ENCODE measurements around the gene FAM89A.
"Not testable (repeated sequence)": the region's sequence is repeated elsewhere in the genome, so short reads cannot be mapped to it uniquely, and the experiment has no call there.

FAM89A gene

GRCh38 chr1:230987448-230987847, 52.6 kb downstream of the FAM89A start:
- H3K4me1 ChIP-seq (ENCODE audit: low read length): no peaks in the 10 kb centered on the region
- no peak for DNase-seq
- H3K4me3 ChIP-seq (ENCODE audit: low read length): no peak overlapping the region
- H3K36me3 ChIP-seq (replicated peaks; ENCODE audit: insufficient read depth, low read length): peaks cover 8% of the 10 kb centered on the region; the same call in 1 of the 2 replicates
- H3K27ac ChIP-seq (ENCODE audit: low read length): no peak overlapping the region
- H3K79me2 ChIP-seq (ENCODE audit: low read length): peaks cover 24% of the 10 kb centered on the region
- no peak overlapping the region for H3K9ac ChIP-seq (ENCODE audit: low read length)
- H3K4me2 ChIP-seq (ENCODE audit: low read depth, low read length): no peak overlapping the region
- no peaks in the 10 kb centered on the region for H3F3A ChIP-seq (ENCODE audit: insufficient read depth, low read length)
- no peaks in the 10 kb centered on the region for H3K27me3 ChIP-seq (replicated peaks; ENCODE audit: insufficient read depth, low read length)
- no peaks in the 10 kb centered on the region for H3K9me2 ChIP-seq (replicated peaks; ENCODE audit: insufficient read depth, low read length)
- no peaks in the 10 kb centered on the region for H3K9me3 ChIP-seq (replicated peaks; ENCODE audit: insufficient read depth, low read length)
- peaks cover 4% of the 10 kb centered on the region; the same call in 1 of the 2 replicates for H4K20me1 ChIP-seq (ENCODE audit: insufficient read depth, low read length)
- no peak overlapping the region for H2AFZ ChIP-seq (ENCODE audit: low read length)
- TF ChIP-seq, protein P1, sequence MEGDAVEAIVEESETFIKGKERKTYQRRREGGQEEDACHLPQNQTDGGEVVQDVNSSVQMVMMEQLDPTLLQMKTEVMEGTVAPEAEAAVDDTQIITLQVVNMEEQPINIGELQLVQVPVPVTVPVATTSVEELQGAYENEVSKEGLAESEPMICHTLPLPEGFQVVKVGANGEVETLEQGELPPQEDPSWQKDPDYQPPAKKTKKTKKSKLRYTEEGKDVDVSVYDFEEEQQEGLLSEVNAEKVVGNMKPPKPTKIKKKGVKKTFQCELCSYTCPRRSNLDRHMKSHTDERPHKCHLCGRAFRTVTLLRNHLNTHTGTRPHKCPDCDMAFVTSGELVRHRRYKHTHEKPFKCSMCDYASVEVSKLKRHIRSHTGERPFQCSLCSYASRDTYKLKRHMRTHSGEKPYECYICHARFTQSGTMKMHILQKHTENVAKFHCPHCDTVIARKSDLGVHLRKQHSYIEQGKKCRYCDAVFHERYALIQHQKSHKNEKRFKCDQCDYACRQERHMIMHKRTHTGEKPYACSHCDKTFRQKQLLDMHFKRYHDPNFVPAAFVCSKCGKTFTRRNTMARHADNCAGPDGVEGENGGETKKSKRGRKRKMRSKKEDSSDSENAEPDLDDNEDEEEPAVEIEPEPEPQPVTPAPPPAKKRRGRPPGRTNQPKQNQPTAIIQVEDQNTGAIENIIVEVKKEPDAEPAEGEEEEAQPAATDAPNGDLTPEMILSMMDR (IDR thresholded peaks at IDR 0.05; ENCODE audit: low read length): no peak
- TF ChIP-seq EZH2phosphoT487 (IDR thresholded peaks at IDR 0.05; ENCODE audit: low read length): no peak
- TF ChIP-seq EZH2 (optimal IDR thresholded peaks at IDR 0.05; ENCODE audit: low read depth, low read length): no peak

DNA sequence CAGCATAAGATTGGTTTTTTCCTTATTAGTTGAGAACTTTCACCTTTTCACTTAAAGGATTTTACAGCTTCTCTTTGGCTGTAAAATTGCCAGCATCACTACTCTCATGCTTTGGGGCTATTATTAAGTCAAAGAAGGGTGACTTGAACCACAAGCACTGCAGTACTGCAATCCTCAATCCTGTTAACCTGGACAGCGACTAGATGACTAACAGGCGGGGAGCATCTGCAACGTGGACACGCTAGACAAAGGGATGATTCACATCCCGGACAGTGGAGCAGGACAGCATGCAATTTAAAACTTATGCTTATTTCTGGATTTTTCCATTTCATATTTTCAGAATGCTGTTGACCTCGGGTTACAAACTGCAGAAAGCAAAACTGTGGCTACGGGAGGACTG, 53.1 kb downstream of the FAM89A start:
- Histone ChIP-seq H3K27ac (ENCODE audit: low read length) (no peak overlapping the region), H3K36me3 (replicated peaks; ENCODE audit: insufficient read depth, low read length) (peaks cover 8% of the 10 kb centered on the region; the same call in 1 of the 2 replicates), H3K9ac (ENCODE audit: low read length) (no peak overlapping the region), H4K20me1 (ENCODE audit: insufficient read depth, low read length) (peaks cover 4% of the 10 kb centered on the region; the same call in 1 of the 2 replicates), H3K9me2 (replicated peaks; ENCODE audit: insufficient read depth, low read length) (no peaks in the 10 kb centered on the region), H3K79me2 (ENCODE audit: low read length) (peaks cover 28% of the 10 kb centered on the region), H3F3A (ENCODE audit: insufficient read depth, low read length) (no peaks in the 10 kb centered on the region), H3K4me1 (ENCODE audit: low read length) (no peaks in the 10 kb centered on the region), H2AFZ (ENCODE audit: low read length) (no peak overlapping the region), H3K27me3 (replicated peaks; ENCODE audit: insufficient read depth, low read length) (no peaks in the 10 kb centered on the region), H3K9me3 (replicated peaks; ENCODE audit: insufficient read depth, low read length) (no peaks in the 10 kb centered on the region), H3K4me3 (ENCODE audit: low read length) (no peak overlapping the region), H3K4me2 (ENCODE audit: low read depth, low read length) (no peak overlapping the region)
- TF ChIP-seq, protein P1 (IDR thresholded peaks at IDR 0.05; ENCODE audit: low read length): no peak
- TF ChIP-seq EZH2phosphoT487 (IDR thresholded peaks at IDR 0.05; ENCODE audit: low read length) (no peak), EZH2 (optimal IDR thresholded peaks at IDR 0.05; ENCODE audit: low read depth, low read length) (no peak)
- no peak for DNase-seq

DNA sequence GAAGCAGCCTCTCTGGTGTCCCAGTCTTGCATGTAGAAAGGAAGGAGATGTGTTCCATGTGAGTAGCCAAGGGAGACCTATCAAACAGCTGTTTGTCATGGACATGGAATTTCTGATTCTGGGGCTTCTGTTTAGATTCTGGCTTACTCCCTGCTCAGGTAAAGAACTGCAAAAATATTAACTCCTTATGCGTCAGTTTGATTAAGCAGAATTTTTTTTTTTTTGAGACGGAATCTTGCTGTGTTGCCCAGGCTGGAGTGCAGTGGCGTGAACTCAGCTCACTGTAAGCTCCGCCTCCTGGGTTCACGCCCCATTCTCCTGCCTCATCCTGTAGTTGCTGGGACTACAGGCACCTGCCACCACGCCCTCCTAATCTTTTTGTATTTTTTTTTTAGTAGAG, 54.3 kb downstream of the FAM89A start:
- H3K36me3 ChIP-seq (replicated peaks; ENCODE audit: insufficient read depth, low read length): peaks cover 5% of the 10 kb centered on the region; the same call in 1 of the 2 replicates
- no peaks in the 10 kb centered on the region for H3F3A ChIP-seq (ENCODE audit: insufficient read depth, low read length)
- H3K9ac ChIP-seq (ENCODE audit: low read length): no peak overlapping the region
- no peak overlapping the region for H3K4me2 ChIP-seq (ENCODE audit: low read depth, low read length)
- peaks cover 39% of the 10 kb centered on the region for H3K79me2 ChIP-seq (ENCODE audit: low read length)
- H3K4me1 ChIP-seq (ENCODE audit: low read length): no peaks in the 10 kb centered on the region
- no peak overlapping the region for H3K4me3 ChIP-seq (ENCODE audit: low read length)
- no peak overlapping the region for H2AFZ ChIP-seq (ENCODE audit: low read length)
- no peak for TF ChIP-seq EZH2phosphoT487 (IDR thresholded peaks at IDR 0.05; ENCODE audit: low read length)
- H3K9me2 ChIP-seq (replicated peaks; ENCODE audit: insufficient read depth, low read length): no peaks in the 10 kb centered on the region
- H3K9me3 ChIP-seq (replicated peaks; ENCODE audit: insufficient read depth, low read length): no peaks in the 10 kb centered on the region
- H3K27me3 ChIP-seq (replicated peaks; ENCODE audit: insufficient read depth, low read length): no peaks in the 10 kb centered on the region
- no peak for DNase-seq
- H4K20me1 ChIP-seq (ENCODE audit: insufficient read depth, low read length): peaks cover 4% of the 10 kb centered on the region; the same call in 1 of the 2 replicates
- H3K27ac ChIP-seq (ENCODE audit: low read length): no peak overlapping the region

DNA sequence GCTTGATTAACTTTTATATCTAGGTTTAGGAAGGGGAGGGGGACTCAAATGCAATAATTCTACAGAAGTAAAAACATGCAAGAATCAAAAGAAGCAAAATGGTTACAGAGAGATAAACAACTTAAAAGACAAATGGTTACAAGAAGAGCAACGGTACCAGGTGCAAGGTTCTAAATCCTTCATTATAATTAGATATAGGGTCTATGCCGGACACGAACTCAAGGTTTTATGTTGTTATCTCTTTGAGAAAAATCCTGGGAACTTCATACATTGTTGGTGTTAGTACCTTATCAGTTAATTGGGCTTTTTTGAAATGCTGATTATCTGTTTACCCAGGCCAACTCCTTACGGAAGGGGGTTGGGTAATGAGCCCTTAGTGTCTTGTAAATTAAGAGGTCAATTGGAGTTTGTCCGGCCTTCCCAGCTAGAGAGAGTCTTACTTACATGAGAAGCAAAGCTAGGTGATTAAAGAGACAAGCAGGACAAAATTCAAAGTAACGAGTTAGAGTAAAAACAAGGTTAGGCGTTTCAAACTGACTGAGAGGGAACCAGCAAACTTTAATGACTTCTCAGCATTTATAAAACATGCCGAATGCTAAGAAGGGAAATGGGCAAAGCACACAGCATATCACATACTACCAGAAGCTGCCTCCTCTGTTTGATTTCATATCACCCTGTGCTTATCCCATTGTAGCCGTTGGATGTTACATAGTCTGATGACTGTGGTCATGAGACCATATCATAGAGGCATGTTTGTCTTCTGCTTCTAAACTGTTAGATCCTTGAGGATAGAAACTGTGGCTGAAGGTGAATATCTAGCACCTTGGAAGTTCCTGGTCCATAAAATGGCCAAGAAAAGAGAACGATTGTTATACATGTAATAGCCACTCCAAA, 55.2 kb downstream of the FAM89A start:
- H3K4me1 ChIP-seq (ENCODE audit: low read length); DNase-seq; H3K36me3 ChIP-seq (replicated peaks; ENCODE audit: insufficient read depth, low read length); H4K20me1 ChIP-seq (ENCODE audit: insufficient read depth, low read length); H3K4me2 ChIP-seq (ENCODE audit: low read depth, low read length); H3K9ac ChIP-seq (ENCODE audit: low read length); H2AFZ ChIP-seq (ENCODE audit: low read length); H3K27ac ChIP-seq (ENCODE audit: low read length); H3K27me3 ChIP-seq (replicated peaks; ENCODE audit: insufficient read depth, low read length); H3K9me2 ChIP-seq (replicated peaks; ENCODE audit: insufficient read depth, low read length); H3K4me3 ChIP-seq (ENCODE audit: low read length); H3F3A ChIP-seq (ENCODE audit: insufficient read depth, low read length); H3K9me3 ChIP-seq (replicated peaks; ENCODE audit: insufficient read depth, low read length): not testable (repeated sequence)
- H3K79me2 ChIP-seq (ENCODE audit: low read length): peaks cover 47% of the 10 kb centered on the region

Measured in MM.1S (cell line).